Neural cell (in vitro differentiated cells): ENCODE results near the gene ATPAF1. TPM values are rescaled to one million over a fixed set of nuclear protein-coding genes. Genes with fewer than 3 reads are reported as not detected.

Experiments used
- H2AFZ ChIP-seq: fragments of 200-600, 300-800 bp; sonication (generic), shearing (Covaris generic); 2 replicates; pipeline ENCODE4 v1.6.0; 2014; ENCODE audit warnings: low read depth, mild to moderate bottlenecking, antibody characterized with exemption, low read length, moderate library complexity
- H3F3A ChIP-seq: fragments of 200-600 bp; shearing (Covaris generic); 2 replicates; pipeline ENCODE4 v1.6.1; 2016; ENCODE audit warnings: mild to moderate bottlenecking, moderate library complexity, mixed read lengths, antibody characterized with exemption, low read length; ENCODE audit not compliant: insufficient read depth, poor library complexity, severe bottlenecking
- H3K27ac ChIP-seq: fragments of 200-600, 300-800 bp; sonication (generic), shearing (Covaris generic); 2 replicates; pipeline ENCODE4 v1.5.1; 2014; ENCODE audit warnings: mild to moderate bottlenecking, low read length, moderate library complexity
- H3K27me3 ChIP-seq: fragments of 300-800, 200-600 bp; sonication (generic), shearing (Covaris generic); 2 replicates; pipeline ENCODE4 v1.6.0; 2014; ENCODE audit warnings: mild to moderate bottlenecking, low read depth, low read length, moderate library complexity; ENCODE audit not compliant: insufficient read depth
- H3K36me3 ChIP-seq: fragments of 300-800, 200-600 bp; sonication (generic), shearing (Covaris generic); 2 replicates; pipeline ENCODE4 v1.5.1; 2014; ENCODE audit warnings: mild to moderate bottlenecking, antibody characterized with exemption, low read length, moderate library complexity; ENCODE audit not compliant: insufficient read depth
- H3K4me2 ChIP-seq: fragments of 300-800, 200-600 bp; sonication (generic), shearing (Covaris generic); 2 replicates; pipeline ENCODE4 v1.6.0; 2014; ENCODE audit warnings: mild to moderate bottlenecking, low read length
- H3K4me3 ChIP-seq: fragments of 300-800, 200-600 bp; sonication (generic), shearing (Covaris generic); 2 replicates; pipeline ENCODE4 v1.5.1; 2014; ENCODE audit warnings: mild to moderate bottlenecking, low read length, moderate library complexity
- H3K79me2 ChIP-seq: fragments of 200-600 bp; shearing (Covaris generic); replicated peaks from 2 replicates; pipeline ENCODE4 v1.6.0; 2014; ENCODE audit warnings: mild to moderate bottlenecking, low read length, moderate library complexity; ENCODE audit not compliant: insufficient read depth
- H3K9ac ChIP-seq: fragments of 300-800, 200-600 bp; sonication (generic), shearing (Covaris generic); 2 replicates; pipeline ENCODE4 v1.6.1; 2016; ENCODE audit warnings: mild to moderate bottlenecking, low read length, mixed read lengths
- H3K9me2 ChIP-seq: fragments of 200-600 bp; shearing (Covaris generic); 2 replicates; pipeline ENCODE4 v1.6.1; 2016; ENCODE audit warnings: mild to moderate bottlenecking, low read length, mixed read lengths; ENCODE audit not compliant: insufficient read depth
- H3K9me3 ChIP-seq: fragments of 200-600, 300-800 bp; sonication (generic), shearing (Covaris generic); 2 replicates; pipeline ENCODE4 v1.6.1; 2016; ENCODE audit warnings: mild to moderate bottlenecking, mixed run types, low read length, moderate library complexity, mixed read lengths
- H4K20me1 ChIP-seq: fragments of 200-600 bp; shearing (Covaris generic); 2 replicates; pipeline ENCODE4 v1.6.1; 2016; ENCODE audit warnings: mild to moderate bottlenecking, mixed run types; ENCODE audit not compliant: insufficient read depth
- EP300 ChIP-seq: fragments of 450-650 bp; conservative IDR thresholded peaks from 2 replicates; pipeline ENCODE4 v1.6.1; 2014; ENCODE audit warnings: antibody characterized with exemption, mild to moderate bottlenecking, moderate library complexity; ENCODE audit not compliant: poor library complexity, severe bottlenecking
- EZH2 ChIP-seq: fragments of 200-600, 300-800 bp; shearing (Covaris generic), sonication (generic); IDR thresholded peaks from 2 replicates; pipeline ENCODE4 v1.6.1; 2014; ENCODE audit warnings: antibody characterized with exemption, low read length, borderline replicate concordance, mild to moderate bottlenecking; ENCODE audit not compliant: insufficient read depth, poor library complexity, severe bottlenecking
- MXI1 ChIP-seq: fragments of 450-650 bp; conservative IDR thresholded peaks from 2 replicates; pipeline ENCODE4 v1.6.1; 2014; ENCODE audit warnings: antibody characterized with exemption, mild to moderate bottlenecking; ENCODE audit not compliant: poor library complexity, severe bottlenecking
- POLR2AphosphoS5 ChIP-seq: IDR thresholded peaks from 2 replicates; pipeline ENCODE4 v1.6.1; 2012
- RAD21 ChIP-seq: fragments of 450-650 bp; conservative IDR thresholded peaks from 2 replicates; pipeline ENCODE4 v1.6.1; 2014; ENCODE audit warnings: antibody characterized with exemption, mild to moderate bottlenecking, moderate library complexity
- REST ChIP-seq: IDR thresholded peaks from 2 replicates; pipeline ENCODE4 v1.6.1; 2012; ENCODE audit warnings: borderline replicate concordance
- SMC3 ChIP-seq: fragments of 450-650 bp; conservative IDR thresholded peaks from 2 replicates; pipeline ENCODE4 v1.6.1; 2014; ENCODE audit warnings: antibody characterized with exemption, mild to moderate bottlenecking, moderate library complexity; ENCODE audit not compliant: poor library complexity
- TAF1 ChIP-seq: IDR thresholded peaks from 2 replicates; pipeline ENCODE4 v1.6.1; 2012; ENCODE audit warnings: low read depth
- polyA plus RNA-seq: library from polyadenylated mRNA; depleted of rRNA; stranded (reverse); fragments of >200 nt; gene quantifications from 2 replicates; pipeline ENCODE4 v1.2.3, GENCODE V29; 2014

ATPAF1 gene
- polyA plus RNA-seq, 1 donor from 2014 or later, result 80.7 TPM

GRCh38 chr1:46613661-46614603 is 54.2 kb downstream of the ATPAF1 start:
- no peaks in the 10 kb centered on the region for H4K20me1 ChIP-seq
- H3K36me3 ChIP-seq, result no peaks in the 10 kb centered on the region
- H2AFZ ChIP-seq, result no peak overlapping the region
- H3K79me2 ChIP-seq, result no peaks in the 10 kb centered on the region
- TF ChIP-seq SMC3, result no peak
- no peak for TF ChIP-seq REST
- TF ChIP-seq EP300, result no peak
- no peak for TF ChIP-seq POLR2AphosphoS5
- no peak for TF ChIP-seq EZH2
- TF ChIP-seq TAF1, result no peak
- no peak overlapping the region for H3K9ac ChIP-seq
- no peaks in the 10 kb centered on the region for H3K9me3 ChIP-seq
- H3K27ac ChIP-seq, result no peak overlapping the region
- H3K9me2 ChIP-seq, result no peaks in the 10 kb centered on the region
- no peak overlapping the region for H3K4me3 ChIP-seq
- peaks cover 21% of the 10 kb centered on the region for H3K27me3 ChIP-seq
- H3K4me2 ChIP-seq, result no peak overlapping the region
- H3F3A ChIP-seq, result no peaks in the 10 kb centered on the region

- H4K20me1 ChIP-seq, result no peaks in the 10 kb centered on the region
- H3K9ac ChIP-seq, result no peak overlapping the region
- no peak for TF ChIP-seq SMC3
- TF ChIP-seq TAF1, result no peak
- no peak for TF ChIP-seq EP300
- TF ChIP-seq MXI1, result no peak
- no peak for TF ChIP-seq RAD21
- TF ChIP-seq REST, result no peak
- no peak overlapping the region for H3K27ac ChIP-seq
- H3K9me3 ChIP-seq, result no peaks in the 10 kb centered on the region
- no peak overlapping the region for H2AFZ ChIP-seq
- no peaks in the 10 kb centered on the region for H3F3A ChIP-seq
- no peak overlapping the region for H3K4me3 ChIP-seq
- peaks cover 21% of the 10 kb centered on the region for H3K27me3 ChIP-seq
- no peaks in the 10 kb centered on the region for H3K9me2 ChIP-seq
- H3K4me2 ChIP-seq, result no peak overlapping the region
- H3K36me3 ChIP-seq, result no peaks in the 10 kb centered on the region
- H3K79me2 ChIP-seq, result no peaks in the 10 kb centered on the region
These were observed 55.1 kb downstream of the ATPAF1 start for GRCh38 chr1:46612937-46613660.
